Uterus (tissue), 2 donors: ENCODE data around the gene PNKD.

Experiments used
- POLR2A ChIP-seq, 2 donors: fragments of 450-650 bp; IDR thresholded peaks; one replicate each; pipeline ENCODE4 v1.6.1; 2016; ENCODE audit warnings: antibody characterized with exemption in 2 of 2, mild to moderate bottlenecking in 1 of 2, moderate library complexity in 1 of 2
- TF ChIP-seq, protein P1 (sequence below), 4 experiments: fragments of 200-600 bp in 2 of 4; fragments of 450-650 bp in 2 of 4; sonication (generic) in 2 of 4; IDR thresholded peaks; one replicate each; pipeline ENCODE4 v1.5.1; 2016 to 2019; ENCODE audit warnings: antibody characterized with exemption in 4 of 4, mild to moderate bottlenecking in 2 of 4, moderate library complexity in 1 of 4

DNA sequence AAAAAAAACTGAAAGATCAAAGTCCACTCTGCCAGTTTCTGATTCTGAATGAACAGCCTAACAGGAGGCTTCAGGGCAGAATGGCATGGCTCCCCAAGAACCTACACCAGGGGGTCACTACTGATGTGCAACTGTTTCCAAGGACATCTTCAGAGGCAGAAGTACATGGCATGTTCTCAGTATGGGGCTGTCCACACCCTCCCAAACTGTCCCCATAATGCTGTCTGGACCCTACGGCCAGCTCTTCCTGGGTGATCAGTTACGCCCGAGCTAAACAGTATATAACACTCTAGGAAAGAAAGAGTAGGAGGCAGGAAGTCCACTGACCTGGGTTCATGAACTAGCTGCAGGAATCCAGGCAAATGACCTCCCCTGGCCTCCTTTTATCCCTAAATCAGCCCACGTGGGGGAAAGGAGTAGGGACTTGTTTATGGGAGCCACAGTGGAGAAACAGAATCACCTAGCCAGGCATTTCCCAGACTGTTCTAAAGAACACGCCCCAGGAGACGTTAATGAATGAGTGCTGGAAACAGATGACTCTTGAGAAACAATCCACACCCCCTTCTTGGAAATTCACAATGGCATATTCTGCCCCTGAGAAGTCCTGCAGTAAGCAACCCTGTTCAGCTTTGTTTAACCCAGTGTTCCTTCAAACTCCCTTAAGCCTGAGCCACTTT lies 19.5 kb downstream of the PNKD start:
- TF ChIP-seq, protein P1, sequence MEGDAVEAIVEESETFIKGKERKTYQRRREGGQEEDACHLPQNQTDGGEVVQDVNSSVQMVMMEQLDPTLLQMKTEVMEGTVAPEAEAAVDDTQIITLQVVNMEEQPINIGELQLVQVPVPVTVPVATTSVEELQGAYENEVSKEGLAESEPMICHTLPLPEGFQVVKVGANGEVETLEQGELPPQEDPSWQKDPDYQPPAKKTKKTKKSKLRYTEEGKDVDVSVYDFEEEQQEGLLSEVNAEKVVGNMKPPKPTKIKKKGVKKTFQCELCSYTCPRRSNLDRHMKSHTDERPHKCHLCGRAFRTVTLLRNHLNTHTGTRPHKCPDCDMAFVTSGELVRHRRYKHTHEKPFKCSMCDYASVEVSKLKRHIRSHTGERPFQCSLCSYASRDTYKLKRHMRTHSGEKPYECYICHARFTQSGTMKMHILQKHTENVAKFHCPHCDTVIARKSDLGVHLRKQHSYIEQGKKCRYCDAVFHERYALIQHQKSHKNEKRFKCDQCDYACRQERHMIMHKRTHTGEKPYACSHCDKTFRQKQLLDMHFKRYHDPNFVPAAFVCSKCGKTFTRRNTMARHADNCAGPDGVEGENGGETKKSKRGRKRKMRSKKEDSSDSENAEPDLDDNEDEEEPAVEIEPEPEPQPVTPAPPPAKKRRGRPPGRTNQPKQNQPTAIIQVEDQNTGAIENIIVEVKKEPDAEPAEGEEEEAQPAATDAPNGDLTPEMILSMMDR (IDR thresholded peaks at IDR 0.05), result no peak
- TF ChIP-seq POLR2A (IDR thresholded peaks at IDR 0.05), result peak in 1 of 2 donors; percentile 19
